ENCODE results near the gene PRKCA.

PRKCA gene

GRCh38 chr17:66602659-66603384 is 300.4 kb downstream of the PRKCA start:
- TF ChIP-seq CTCF (IDR thresholded peaks at IDR 0.05), result no peak
- Histone ChIP-seq H3K36me3 (no peaks in the 10 kb centered on the region), H3K27ac (no peak overlapping the region), H3K4me3 (ENCODE audit: low read depth in 1 of 2, low read length in 1 of 2) (no peak overlapping the region), H3K4me1 (ENCODE audit: control insufficient read depth in 1 of 2, insufficient read depth in 1 of 2, low read depth in 1 of 2, low read length in 1 of 2) (no peaks in the 10 kb centered on the region), H3K9me3 (no peaks in the 10 kb centered on the region), H3K27me3 (no peaks in the 10 kb centered on the region)

- H3K4me1 ChIP-seq (ENCODE audit: control insufficient read depth in 1 of 2, insufficient read depth in 1 of 2, low read depth in 1 of 2, low read length in 1 of 2), result no peaks in the 10 kb centered on the region
- no peak overlapping the region for H3K4me3 ChIP-seq (ENCODE audit: low read depth in 1 of 2, low read length in 1 of 2)
- no peak for TF ChIP-seq CTCF (IDR thresholded peaks at IDR 0.05)
- no peaks in the 10 kb centered on the region for H3K27me3 ChIP-seq
- H3K36me3 ChIP-seq, result no peaks in the 10 kb centered on the region
- H3K9me3 ChIP-seq, result no peaks in the 10 kb centered on the region
- no peak overlapping the region for H3K27ac ChIP-seq
These were observed 302.0 kb downstream of the PRKCA start for GRCh38 chr17:66604376-66604775.

GRCh38 chr17:66605541-66605940 is 303.1 kb downstream of the PRKCA start:
- Histone ChIP-seq H3K36me3 (no peaks in the 10 kb centered on the region), H3K9me3 (peaks cover 4% of the 10 kb centered on the region), H3K27ac (no peak overlapping the region), H3K27me3 (no peaks in the 10 kb centered on the region), H3K4me1 (ENCODE audit: control insufficient read depth in 1 of 2, insufficient read depth in 1 of 2, low read depth in 1 of 2, low read length in 1 of 2) (peaks cover 0 to under 1% of the 10 kb centered on the region in 2 experiments), H3K4me3 (ENCODE audit: low read depth in 1 of 2, low read length in 1 of 2) (no peak overlapping the region)
- TF ChIP-seq CTCF (IDR thresholded peaks at IDR 0.05), result no peak

- Histone ChIP-seq H3K27me3 (no peaks in the 10 kb centered on the region), H3K4me3 (ENCODE audit: low read depth in 1 of 2, low read length in 1 of 2) (no peak overlapping the region), H3K4me1 (ENCODE audit: control insufficient read depth in 1 of 2, insufficient read depth in 1 of 2, low read depth in 1 of 2, low read length in 1 of 2) (peaks cover 0 to 3% of the 10 kb centered on the region in 2 experiments), H3K9me3 (peaks cover 4% of the 10 kb centered on the region), H3K27ac (no peak overlapping the region), H3K36me3 (no peaks in the 10 kb centered on the region)
- no peak for TF ChIP-seq CTCF (IDR thresholded peaks at IDR 0.05)
These were observed 308.1 kb downstream of the PRKCA start for GRCh38 chr17:66610361-66611133.

- no peaks in the 10 kb centered on the region for H3K27me3 ChIP-seq
- H3K4me1 ChIP-seq (ENCODE audit: control insufficient read depth in 1 of 2, insufficient read depth in 1 of 2, low read depth in 1 of 2, low read length in 1 of 2), result peaks cover 0 to 3% of the 10 kb centered on the region in 2 experiments
- no peak for TF ChIP-seq CTCF (IDR thresholded peaks at IDR 0.05)
- H3K4me3 ChIP-seq (ENCODE audit: low read depth in 1 of 2, low read length in 1 of 2), result no peak overlapping the region
- H3K36me3 ChIP-seq, result no peaks in the 10 kb centered on the region
- no peak overlapping the region for H3K27ac ChIP-seq
- H3K9me3 ChIP-seq, result peaks cover 4% of the 10 kb centered on the region
These were observed 309.0 kb downstream of the PRKCA start for GRCh38 chr17:66611397-66611796.

Data from neutrophil (primary cell).